Endothelial cell of umbilical vein (primary cell): ENCODE results near the gene DCLK1. TPM values are rescaled to one million over a fixed set of nuclear protein-coding genes. Genes with fewer than 3 reads are reported as not detected.

ENCODE experiments used
- BruUV-seq: library from RNA; stranded (reverse); fragments of 400-500 nt; replicated peaks from 2 replicates; lab custom pipeline; 2021; lab: Mats Ljungman, UMichigan
- CTCF ChIA-PET: fragments of 300-600, 350-600 bp; sonication (Branson Sonifier 250); formaldehyde crosslinking; loops from one replicate; lab custom pipeline; 2021; ENCODE audit warnings: antibody characterized with exemption, inconsistent platforms; lab: Charles Lee
- POLR2A ChIA-PET: fragments of 300-600, 350-600 bp; sonication (Branson Sonifier 250); formaldehyde crosslinking; loops from one replicate; lab custom pipeline; 2021; ENCODE audit warnings: antibody characterized with exemption, inconsistent platforms; lab: Charles Lee
- DNase-seq: peaks from one replicate; pipeline ENCODE4 v3.0.0-alpha.2; 2011; ENCODE audit warnings: low read depth, low spot score
- FAIRE-seq: peaks from 2 replicates; lab custom pipeline; 2011; peaks lifted over from hg19 to GRCh38; lab: Jason Lieb, UNC
- H2AFZ ChIP-seq: 2 replicates; pipeline ENCODE4 v1.6.0; 2012; ENCODE audit warnings: low read depth, low read length, control low read depth, inconsistent platforms
- H3K27ac ChIP-seq: 2 replicates; pipeline ENCODE4 v1.5.1; 2011; ENCODE audit warnings: low read depth, mild to moderate bottlenecking, control low read depth, low read length, moderate library complexity; ENCODE audit not compliant: insufficient read depth
- H3K27me3 ChIP-seq, 2 experiments: 2 replicates each; pipeline versions ENCODE4 v1.6.0 to v1.6.1; 2011; ENCODE audit warnings: low read length in 2 of 2, mixed read lengths in 1 of 2; ENCODE audit not compliant: control insufficient read depth in 2 of 2, insufficient read depth in 2 of 2
- H3K36me3 ChIP-seq, 2 experiments: 2 replicates in 1 of 2; 3 replicates in 1 of 2; pipeline ENCODE4 v1.5.1; 2011; ENCODE audit warnings: low read length in 2 of 2, mild to moderate bottlenecking in 1 of 2, moderate library complexity in 1 of 2; ENCODE audit not compliant: control insufficient read depth in 2 of 2, insufficient read depth in 2 of 2; ENCODE audit errors: extremely low read depth in 1 of 2
- H3K4me1 ChIP-seq: 3 replicates; pipeline ENCODE4 v1.5.1; 2011; ENCODE audit warnings: mild to moderate bottlenecking, low read length; ENCODE audit not compliant: control insufficient read depth, insufficient read depth; ENCODE audit errors: extremely low read depth
- H3K4me2 ChIP-seq: 2 replicates; pipeline ENCODE4 v1.6.1; 2011; ENCODE audit warnings: low read length, control low read depth, mixed read lengths; ENCODE audit not compliant: insufficient read depth
- H3K4me3 ChIP-seq, 3 experiments: fragments of 200-600 bp in 1 of 3; sonication (generic), shearing (Covaris generic) in 1 of 3; replicated peaks in 1 of 3; 2 replicates each; pipeline ENCODE4 v1.5.1; 2011 to 2016; ENCODE audit warnings: control low read depth in 3 of 3, low read length in 3 of 3, mild to moderate bottlenecking in 2 of 3, inconsistent platforms in 1 of 3, low read depth in 1 of 3, moderate library complexity in 1 of 3; ENCODE audit not compliant: insufficient read depth in 1 of 3
- H3K79me2 ChIP-seq: 2 replicates; pipeline ENCODE4 v1.6.0; 2012; ENCODE audit warnings: low read length, inconsistent platforms; ENCODE audit not compliant: control insufficient read depth, insufficient read depth
- H3K9ac ChIP-seq: replicated peaks from 2 replicates; pipeline ENCODE3; 2011; ENCODE audit warnings: low read length, control low read depth; ENCODE audit not compliant: insufficient read depth; ENCODE audit errors: extremely low read depth
- H3K9me1 ChIP-seq: replicated peaks from 3 replicates; pipeline ENCODE4 v1.6.0; 2011; ENCODE audit warnings: mild to moderate bottlenecking, low read length; ENCODE audit not compliant: control insufficient read depth, insufficient read depth; ENCODE audit errors: extremely low read depth
- H3K9me3 ChIP-seq: replicated peaks from 2 replicates; pipeline ENCODE4 v1.5.1; 2012; ENCODE audit warnings: low read length, inconsistent platforms; ENCODE audit not compliant: control insufficient read depth, insufficient read depth
- H4K20me1 ChIP-seq: replicated peaks from 2 replicates; pipeline ENCODE3; 2011; ENCODE audit warnings: mild to moderate bottlenecking, low read length; ENCODE audit not compliant: control insufficient read depth, insufficient read depth; ENCODE audit errors: extremely low read depth
- EZH2 ChIP-seq: IDR thresholded peaks from 2 replicates; pipeline ENCODE4 v1.6.1; 2012; ENCODE audit warnings: borderline replicate concordance, low read depth, mild to moderate bottlenecking, moderate library complexity, low read length, inconsistent platforms; ENCODE audit not compliant: severe bottlenecking
- FOS ChIP-seq: IDR thresholded peaks from 2 replicates; pipeline ENCODE4 v1.6.1; 2011; ENCODE audit warnings: mild to moderate bottlenecking, low read length, moderate library complexity, borderline replicate concordance; ENCODE audit not compliant: insufficient read depth
- GATA2 ChIP-seq: IDR thresholded peaks from 2 replicates; pipeline ENCODE4 v1.7.0; 2011; ENCODE audit warnings: low read depth, mild to moderate bottlenecking, moderate library complexity, mixed read lengths, low read length; ENCODE audit not compliant: insufficient read length, insufficient read depth
- JUN ChIP-seq: IDR thresholded peaks from 2 replicates; pipeline ENCODE4 v1.6.1; 2011; ENCODE audit warnings: borderline replicate concordance, low read depth; ENCODE audit not compliant: insufficient read length, insufficient read depth
- MYC ChIP-seq: IDR thresholded peaks from one replicate; pipeline ENCODE4 v1.6.1; 2011; ENCODE audit warnings: mild to moderate bottlenecking, low read depth, low read length
- POLR2A ChIP-seq: IDR thresholded peaks from 2 replicates; pipeline ENCODE4 v1.6.1; 2012; ENCODE audit warnings: low read depth, mild to moderate bottlenecking, control low read depth, low read length
- POLR2AphosphoS5 ChIP-seq: IDR thresholded peaks from 2 replicates; pipeline ENCODE4 v1.6.1; 2012; ENCODE audit warnings: low read depth, mild to moderate bottlenecking, control low read depth, low read length, moderate library complexity; ENCODE audit not compliant: insufficient read depth
- dilution Hi-C: fragments of 300-500 bp; cut with MboI; formaldehyde crosslinking; loops from one replicate; pipeline ENCODE4 v1.15.0; 2019; ENCODE audit warnings: low sequenced_read_pairs; ENCODE audit not compliant: extremely low pct_ligation_motif_present
- intact Hi-C: fragments of 100-400 bp; cut with micrococcal nuclease; formaldehyde crosslinking; loops from one replicate; pipeline ENCODE4 v1.10.0; 2022
- polyA plus RNA-seq, 4 experiments: library from polyadenylated mRNA; depleted of rRNA in 3 of 4; stranded (reverse) in 3 of 4; unstranded in 1 of 4; fragments of >200 nt; gene quantifications; 2 replicates each; pipeline versions ENCODE4 v1.2.1 to v1.2.3, GENCODE V29; 2011 to 2012; ENCODE audit warnings: missing spikeins in 1 of 4
- total RNA-seq: library from RNA; stranded (reverse); gene quantifications from 2 replicates; pipeline ENCODE4 v1.2.3, GENCODE V29; 2021
- TF ChIP-seq, protein P1 (sequence below): IDR thresholded peaks from 2 replicates; pipeline ENCODE4 v1.6.1; 2011; ENCODE audit not compliant: insufficient read depth, insufficient read length
- TF ChIP-seq, protein P2 (sequence below), 2 donors: IDR thresholded peaks; 1 replicate in 1 of 2; 2 replicates in 1 of 2; pipeline ENCODE4 v1.5.1; 2011; ENCODE audit warnings: low read length in 2 of 2, mild to moderate bottlenecking in 2 of 2, moderate library complexity in 2 of 2, control low read depth in 1 of 2, inconsistent platforms in 1 of 2, low read depth in 1 of 2; ENCODE audit not compliant: insufficient read depth in 1 of 2; ENCODE audit errors: extremely low read depth in 1 of 2

The DCLK1 gene
- total and polyA plus RNA-seq, 2 donors (not counting 3 experiments of a cell fraction or from before 2014, with no cell fraction given): 0.28 to 3.9 TPM

GRCh38 chr13:36061054-36061453 lies 70.1 kb downstream of the DCLK1 start:
- dilution Hi-C loops: no loop called here
- H3K9me3 ChIP-seq: no peaks in the 10 kb centered on the region
- intact Hi-C loops: no loop called here
- no peak overlapping the region for H2AFZ ChIP-seq
- H3K4me2 ChIP-seq: no peak overlapping the region
- H4K20me1 ChIP-seq: no peaks in the 10 kb centered on the region
- H3K27ac ChIP-seq: no peak overlapping the region
- no peaks in the 10 kb centered on the region for H3K36me3 ChIP-seq
- H3K9ac ChIP-seq: no peak overlapping the region
- no peak overlapping the region for H3K4me3 ChIP-seq
- H3K27me3 ChIP-seq: no peaks in the 10 kb centered on the region
- no peaks in the 10 kb centered on the region for H3K79me2 ChIP-seq
- BruUV-seq: no TSS peak
- H3K4me1 ChIP-seq: no peaks in the 10 kb centered on the region
- FAIRE-seq (no peak), DNase-seq (no peak)
- ChIA-PET CTCF (no interaction called here), POLR2A (no interaction called here)
- no peaks in the 10 kb centered on the region for H3K9me1 ChIP-seq
- TF ChIP-seq MYC: no peak
- TF ChIP-seq POLR2AphosphoS5: no peak
- TF ChIP-seq, protein P1, sequence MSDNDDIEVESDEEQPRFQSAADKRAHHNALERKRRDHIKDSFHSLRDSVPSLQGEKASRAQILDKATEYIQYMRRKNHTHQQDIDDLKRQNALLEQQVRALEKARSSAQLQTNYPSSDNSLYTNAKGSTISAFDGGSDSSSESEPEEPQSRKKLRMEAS: no peak
- TF ChIP-seq GATA2: no peak
- no peak for TF ChIP-seq EZH2
- TF ChIP-seq FOS: no peak
- no peak for TF ChIP-seq POLR2A
- TF ChIP-seq, protein P2, sequence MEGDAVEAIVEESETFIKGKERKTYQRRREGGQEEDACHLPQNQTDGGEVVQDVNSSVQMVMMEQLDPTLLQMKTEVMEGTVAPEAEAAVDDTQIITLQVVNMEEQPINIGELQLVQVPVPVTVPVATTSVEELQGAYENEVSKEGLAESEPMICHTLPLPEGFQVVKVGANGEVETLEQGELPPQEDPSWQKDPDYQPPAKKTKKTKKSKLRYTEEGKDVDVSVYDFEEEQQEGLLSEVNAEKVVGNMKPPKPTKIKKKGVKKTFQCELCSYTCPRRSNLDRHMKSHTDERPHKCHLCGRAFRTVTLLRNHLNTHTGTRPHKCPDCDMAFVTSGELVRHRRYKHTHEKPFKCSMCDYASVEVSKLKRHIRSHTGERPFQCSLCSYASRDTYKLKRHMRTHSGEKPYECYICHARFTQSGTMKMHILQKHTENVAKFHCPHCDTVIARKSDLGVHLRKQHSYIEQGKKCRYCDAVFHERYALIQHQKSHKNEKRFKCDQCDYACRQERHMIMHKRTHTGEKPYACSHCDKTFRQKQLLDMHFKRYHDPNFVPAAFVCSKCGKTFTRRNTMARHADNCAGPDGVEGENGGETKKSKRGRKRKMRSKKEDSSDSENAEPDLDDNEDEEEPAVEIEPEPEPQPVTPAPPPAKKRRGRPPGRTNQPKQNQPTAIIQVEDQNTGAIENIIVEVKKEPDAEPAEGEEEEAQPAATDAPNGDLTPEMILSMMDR (IDR thresholded peaks at IDR 0.05; ENCODE audit: extremely low read depth in 1 of 2, insufficient read depth in 1 of 2, low read depth in 1 of 2, low read length in 2 of 2): no peak
- TF ChIP-seq JUN: no peak
